AG09319 (cell line): ENCODE results near the gene TMEM117.

Experiments used
- DNase-seq: peaks from one replicate; pipeline ENCODE4 v3.0.0-alpha.2; 2010; ENCODE audit warnings: low read depth; ENCODE audit errors: extremely low read depth
- CTCF ChIP-seq: IDR thresholded peaks from 2 replicates; pipeline ENCODE4 v1.5.1; 2011; ENCODE audit warnings: low read depth, mild to moderate bottlenecking, inconsistent platforms, low read length, moderate library complexity

TMEM117 gene

GRCh38 chr12:43824207-43824775 is 11.6 kb upstream of the TMEM117 start:
- TF ChIP-seq CTCF = no peak
- DNase-seq = no peak

GRCh38 chr12:43826681-43827080 is 9.2 kb upstream of the TMEM117 start:
- no peak for DNase-seq
- no peak for TF ChIP-seq CTCF

GRCh38 chr12:43827093-43827492 is 8.8 kb upstream of the TMEM117 start:
- TF ChIP-seq CTCF = no peak
- DNase-seq = no peak

GRCh38 chr12:43832463-43833168 is 3.3 kb upstream of the TMEM117 start:
- no peak for DNase-seq

GRCh38 chr12:43835264-43835655 is 621 bp upstream of the TMEM117 start:
- no peak for TF ChIP-seq CTCF
- no peak for DNase-seq

More at GRCh38 chr12:43832463-43833168, 3.3 kb upstream of the TMEM117 start:
- TF ChIP-seq CTCF = no peak

- no peak for DNase-seq
Measured at GRCh38 chr12:43836475-43836989, 651 bp downstream of the TMEM117 start.

More at GRCh38 chr12:43836475-43836989, 651 bp downstream of the TMEM117 start:
- TF ChIP-seq CTCF = no peak
